Left lung (tissue), 10 donors: ENCODE data around the gene WDR35. TPM values are rescaled to one million over a fixed set of nuclear protein-coding genes. Genes with fewer than 3 reads are reported as not detected.

ENCODE experiments used
- ATAC-seq: fragments of 200-7000 bp; cut with Tn5 transposase; one replicate; pipeline ENCODE4 v1.9.1; 2020; ENCODE audit warnings: moderate library complexity
- DNase-seq, 4 donors: peaks; one replicate each; pipeline ENCODE4 v3.0.0-alpha.2; 2013 to 2020
- H3K27ac ChIP-seq, 2 donors: fragments of 200-600 bp; sonication (generic) in 1 of 2; one replicate each; pipeline versions ENCODE4 v1.5.0 to v1.8.0; 2020 to 2021
- H3K27me3 ChIP-seq, 2 donors: fragments of 200-600 bp; sonication (generic) in 1 of 2; one replicate each; pipeline versions ENCODE4 v1.5.0 to v1.8.0; 2020 to 2021
- H3K36me3 ChIP-seq, 2 donors: fragments of 200-600 bp; sonication (generic) in 1 of 2; one replicate each; pipeline versions ENCODE4 v1.5.0 to v1.8.0; 2020 to 2021
- H3K4me1 ChIP-seq, 2 donors: fragments of 200-600 bp; one replicate each; pipeline ENCODE4 v1.8.0; 2021
- H3K4me3 ChIP-seq, 2 donors: fragments of 200-600 bp; sonication (generic) in 1 of 2; one replicate each; pipeline versions ENCODE4 v1.5.0 to v1.8.0; 2020 to 2021; ENCODE audit warnings: mild to moderate bottlenecking in 1 of 2
- H3K9me3 ChIP-seq, 2 donors: fragments of 200-600 bp; sonication (generic) in 1 of 2; one replicate each; pipeline versions ENCODE4 v1.5.0 to v1.8.0; 2020 to 2021
- intact Hi-C, 2 donors: fragments of 100-400 bp; cut with DNase I; formaldehyde crosslinking; loops; one replicate each; pipeline versions ENCODE4 v1.11.2 to v1.14.2; 2022
- polyA plus RNA-seq, 6 donors: library from polyadenylated mRNA; unstranded; fragments of 120-200 nt; gene quantifications; one replicate each; pipeline ENCODE4 v1.2.1, GENCODE V29; 2013; ENCODE audit not compliant: insufficient read length in 6 of 6
- total RNA-seq, 2 donors: library from RNA; stranded (reverse); fragmentation: NEBNext Ultra II Directional; extraction: Animal tissue kit (Norgen Biotek cat#: 25700); gene quantifications; one replicate each; pipeline ENCODE4 v1.2.1, GENCODE V29; 2021
- TF ChIP-seq, protein P1 (sequence below), 2 donors: fragments of 200-600 bp; sonication (generic) in 1 of 2; IDR thresholded peaks; one replicate each; pipeline versions ENCODE4 v1.5.0 to v1.8.0; 2021; ENCODE audit warnings: antibody characterized with exemption in 2 of 2
- donor health status: DM: no; HTN: yes; CAD: no.
- donor health status: DM: no; HTN: no; CAD: no.

The WDR35 gene
- total and polyA plus RNA-seq, 8 donors = 8.0 to 32.3 (median 27.7) TPM

GRCh38 chr2:20001361-20001863, 11.5 kb upstream of the WDR35 start:
- ATAC-seq (no peak), DNase-seq (no peak)
- no peaks in the 10 kb centered on the region for H3K36me3 ChIP-seq
- intact Hi-C loops = no loop called here
- no peaks in the 10 kb centered on the region for H3K4me1 ChIP-seq
- TF ChIP-seq, protein P1, sequence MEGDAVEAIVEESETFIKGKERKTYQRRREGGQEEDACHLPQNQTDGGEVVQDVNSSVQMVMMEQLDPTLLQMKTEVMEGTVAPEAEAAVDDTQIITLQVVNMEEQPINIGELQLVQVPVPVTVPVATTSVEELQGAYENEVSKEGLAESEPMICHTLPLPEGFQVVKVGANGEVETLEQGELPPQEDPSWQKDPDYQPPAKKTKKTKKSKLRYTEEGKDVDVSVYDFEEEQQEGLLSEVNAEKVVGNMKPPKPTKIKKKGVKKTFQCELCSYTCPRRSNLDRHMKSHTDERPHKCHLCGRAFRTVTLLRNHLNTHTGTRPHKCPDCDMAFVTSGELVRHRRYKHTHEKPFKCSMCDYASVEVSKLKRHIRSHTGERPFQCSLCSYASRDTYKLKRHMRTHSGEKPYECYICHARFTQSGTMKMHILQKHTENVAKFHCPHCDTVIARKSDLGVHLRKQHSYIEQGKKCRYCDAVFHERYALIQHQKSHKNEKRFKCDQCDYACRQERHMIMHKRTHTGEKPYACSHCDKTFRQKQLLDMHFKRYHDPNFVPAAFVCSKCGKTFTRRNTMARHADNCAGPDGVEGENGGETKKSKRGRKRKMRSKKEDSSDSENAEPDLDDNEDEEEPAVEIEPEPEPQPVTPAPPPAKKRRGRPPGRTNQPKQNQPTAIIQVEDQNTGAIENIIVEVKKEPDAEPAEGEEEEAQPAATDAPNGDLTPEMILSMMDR (IDR thresholded peaks at IDR 0.05) = no peak
- H3K9me3 ChIP-seq = no peaks in the 10 kb centered on the region
- H3K27ac ChIP-seq = no peak overlapping the region
- H3K27me3 ChIP-seq = no peaks in the 10 kb centered on the region
- H3K4me3 ChIP-seq = no peak overlapping the region

GRCh38 chr2:19993731-19994130, 3.8 kb upstream of the WDR35 start:
- TF ChIP-seq, protein P1 (IDR thresholded peaks at IDR 0.05) = no peak
- peaks cover 6 to 13% of the 10 kb centered on the region in 2 donors for H3K4me1 ChIP-seq
- intact Hi-C loops = no loop called here
- H3K4me3 ChIP-seq = no peak overlapping the region
- H3K27me3 ChIP-seq = peaks cover 2 to 29% of the 10 kb centered on the region in 2 donors
- DNase-seq (peak in 2 of 4 donors; percentile 49 to 77), ATAC-seq (no peak)
- no peaks in the 10 kb centered on the region for H3K36me3 ChIP-seq
- H3K27ac ChIP-seq = no peak overlapping the region
- no peaks in the 10 kb centered on the region for H3K9me3 ChIP-seq

GRCh38 chr2:19991895-19992294, 2.0 kb upstream of the WDR35 start:
- Histone ChIP-seq H3K9me3 (no peaks in the 10 kb centered on the region), H3K4me1 (peaks cover 6 to 13% of the 10 kb centered on the region in 2 donors), H3K36me3 (no peaks in the 10 kb centered on the region), H3K27me3 (peaks cover 2 to 29% of the 10 kb centered on the region in 2 donors), H3K4me3 (no peak overlapping the region), H3K27ac (no peak overlapping the region)
- DNase-seq (no peak), ATAC-seq (no peak)
- TF ChIP-seq, protein P1 (IDR thresholded peaks at IDR 0.05) = no peak
- intact Hi-C loops = no loop called here

GRCh38 chr2:19990416-19990728, 467 bp upstream of the WDR35 start:
- DNase-seq (no peak), ATAC-seq (no peak)
- peaks cover 6 to 13% of the 10 kb centered on the region in 2 donors for H3K4me1 ChIP-seq
- peak overlapping the region in 1 of 2 donors; percentile 72 for H3K27ac ChIP-seq
- TF ChIP-seq, protein P1 (IDR thresholded peaks at IDR 0.05) = no peak
- no peaks in the 10 kb centered on the region for H3K9me3 ChIP-seq
- peaks cover 2 to 29% of the 10 kb centered on the region in 2 donors for H3K27me3 ChIP-seq
- peak overlapping the region; percentile 75 for H3K4me3 ChIP-seq
- intact Hi-C loops = no loop called here
- no peaks in the 10 kb centered on the region for H3K36me3 ChIP-seq

DNA sequence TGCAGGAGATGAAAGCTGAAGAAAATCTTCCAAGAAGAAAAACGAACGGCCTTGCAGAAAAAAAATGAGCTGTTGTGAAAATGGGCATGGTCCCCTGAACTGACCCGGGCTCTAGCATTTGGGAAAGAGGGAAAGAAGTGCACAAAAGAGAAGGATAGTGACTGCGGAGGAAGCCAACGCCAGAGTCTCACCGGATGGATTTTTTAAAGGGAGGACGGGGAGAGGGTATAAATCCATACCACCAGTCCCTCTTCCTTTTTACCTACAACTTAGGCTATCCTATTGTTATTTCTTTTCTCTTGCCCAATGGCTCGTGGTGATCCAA, 601 bp downstream of the WDR35 start:
- peak overlapping the region; percentile 15 to 72 for H3K27ac ChIP-seq
- H3K4me1 ChIP-seq = peaks cover 6 to 13% of the 10 kb centered on the region in 2 donors
- DNase-seq = no peak
- H3K27me3 ChIP-seq = peaks cover 2 to 29% of the 10 kb centered on the region in 2 donors
- ATAC-seq = no peak
- peaks cover 0 to 4% of the 10 kb centered on the region in 2 donors for H3K36me3 ChIP-seq
- intact Hi-C loops = no loop called here
- H3K9me3 ChIP-seq = no peaks in the 10 kb centered on the region
- H3K4me3 ChIP-seq = peak overlapping the region; percentile 75
- TF ChIP-seq, protein P1 (IDR thresholded peaks at IDR 0.05) = no peak
